Pancreas (tissue), 10 donors: Measurements from ENCODE around the gene POR. TPM values are rescaled to one million over a fixed set of nuclear protein-coding genes. Genes with fewer than 3 reads are reported as not detected.

ENCODE experiments used
- ATAC-seq, 4 donors: fragments of 200-7000 bp; cut with Tn5 transposase; one replicate each; pipeline versions ENCODE4 v1.8.0 to v1.9.1; 2020; ENCODE audit warnings: mild to moderate bottlenecking in 4 of 4, moderate library complexity in 4 of 4
- DNase-seq, 6 donors: peaks; one replicate each; pipeline ENCODE4 v3.0.0-alpha.2; 2020
- FAIRE-seq: peaks from 2 replicates; lab custom pipeline; 2012; peaks lifted over from hg19 to GRCh38; lab: Jason Lieb, UNC
- H3K27ac ChIP-seq, 4 donors: fragments of 200-600 bp; sonication (generic); 1 replicate in 3 of 4; 2 replicates in 1 of 4; pipeline versions ENCODE4 v1.5.0 to v1.8.0; 2020
- H3K27me3 ChIP-seq, 4 donors: fragments of 200-600 bp; one replicate each; pipeline ENCODE4 v1.8.0; 2021
- H3K36me3 ChIP-seq, 3 donors: fragments of 200-600 bp; sonication (generic) in 1 of 3; one replicate each; pipeline versions ENCODE4 v1.5.0 to v1.8.0; 2020 to 2021
- H3K4me1 ChIP-seq, 3 donors: fragments of 200-600 bp; one replicate each; pipeline ENCODE4 v1.8.0; 2021
- H3K4me3 ChIP-seq, 4 donors: fragments of 200-600 bp; sonication (generic) in 2 of 4; one replicate each; pipeline versions ENCODE4 v1.5.0 to v1.8.0; 2020 to 2021
- H3K9me3 ChIP-seq, 4 donors: fragments of 200-600 bp; one replicate each; pipeline ENCODE4 v1.8.0; 2021
- CTCF ChIP-seq, 4 donors: fragments of 200-600 bp; sonication (generic) in 3 of 4; IDR thresholded peaks; one replicate each; pipeline versions ENCODE4 v1.5.0 to v1.8.0; 2021; ENCODE audit warnings: antibody characterized with exemption in 4 of 4
- WGBS, 2 donors: extraction: QIAGEN DNeasy Blood & Tissue Kit; methylation state at CpG; one replicate each; pipeline ENCODE4 v1.1.7; 2013; 5-methylcytosine and 5-hydroxymethylcytosine counted together
- intact Hi-C, 3 donors: fragments of 100-400 bp; cut with DNase I; formaldehyde crosslinking; loops; one replicate each; pipeline versions ENCODE4 v1.11.1 to v1.14.2; 2022
- polyA plus RNA-seq, 2 donors: library from polyadenylated mRNA; stranded (reverse); fragments of 200-250 nt; gene quantifications; one replicate each; pipeline ENCODE4 v1.2.3, GENCODE V29; 2013
- total RNA-seq, 6 donors: library from RNA; stranded (reverse); fragmentation: NEBNext Ultra II Directional in 4 of 6; extraction: Animal tissue kit (Norgen Biotek cat#: 25700) in 4 of 6; gene quantifications; one replicate each; pipeline versions ENCODE4 v1.2.1 to v1.2.4, GENCODE V29; 2021 to 2023
- donor health status: healthy with polysubstance abuse.
- donor health status: DM: no; HTN: no; CAD: no; lungs with moderate emphysema.
- donor health status: DM: no; HTN: no; CAD: no.
- donor health status: control.
- donor health status: control.
- donor health status: Bipolar disorder and iron deficiency.
- donor health status: DM: yes; HTN: yes; CAD: no.
- donor health status: DM: no; HTN: no; CAD: no.
- donor health status: DM: no; HTN: no; CAD: no.
- donor health status: DM: yes; HTN: yes; CAD: no.

Gene POR
- total and polyA plus RNA-seq, 8 donors: 29.7 to 99.0 (median 43.6) TPM

GRCh38 chr7:75957021-75957736 is 42.2 kb downstream of the POR start:
- DNase-seq (peak in 4 of 6 donors; percentile 68 to 74 (median 70)), ATAC-seq (peak; percentile 80 to 89 (median 85)), FAIRE-seq (no peak)
- H3K9me3 ChIP-seq: no peaks in the 10 kb centered on the region
- H3K27ac ChIP-seq: peak overlapping the region; percentile 51 to 78 (median 70)
- intact Hi-C loops: no loop called here
- H3K4me1 ChIP-seq: peaks cover 0 to 4% (median 0%) of the 10 kb centered on the region in 3 donors
- no peak overlapping the region for H3K4me3 ChIP-seq
- H3K27me3 ChIP-seq: no peaks in the 10 kb centered on the region
- 70 to 74% methylated on average over 16 of the region's 16 CpGs for WGBS, 2 donors
- TF ChIP-seq CTCF (IDR thresholded peaks at IDR 0.05): no peak
- H3K36me3 ChIP-seq: peaks cover 0 to 24% (median 0%) of the 10 kb centered on the region in 3 donors

DNA sequence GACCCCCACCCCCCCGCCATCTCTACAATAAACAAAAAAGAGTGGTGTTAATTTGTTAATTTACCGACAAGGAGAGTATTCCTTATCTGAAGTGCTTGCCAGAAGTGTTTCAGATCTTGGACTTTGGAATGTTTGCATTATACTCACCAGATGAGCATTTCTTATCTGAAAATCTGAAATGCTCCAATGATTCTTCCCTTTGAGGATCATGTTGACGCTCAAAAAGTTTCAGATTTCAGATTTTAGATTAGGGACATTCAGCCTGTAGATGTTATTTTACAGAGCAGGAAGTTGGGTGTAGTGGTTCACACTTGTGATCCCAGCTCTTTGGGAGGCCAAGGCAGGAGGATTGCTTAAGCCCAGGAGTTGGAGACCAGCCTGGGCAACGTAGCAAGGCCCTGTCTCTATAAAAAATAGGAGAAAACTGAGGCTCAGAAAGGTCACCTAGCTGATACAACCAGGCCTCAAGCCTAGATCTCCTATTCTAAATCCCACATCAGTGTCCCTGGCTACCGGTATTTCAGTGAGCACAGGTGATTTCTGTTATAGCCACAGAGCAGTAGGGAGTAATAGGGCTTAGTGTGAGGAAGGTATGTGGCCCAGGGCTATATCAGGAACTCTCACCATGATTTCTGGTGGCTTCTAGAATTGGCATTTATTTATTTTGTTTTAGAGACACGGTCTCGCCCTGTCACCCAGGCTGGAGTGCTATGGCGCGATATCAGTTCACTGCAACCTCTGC is 44.0 kb downstream of the POR start:
- Histone ChIP-seq H3K4me3 (no peak overlapping the region), H3K27ac (peak overlapping the region in 2 of 4 donors; percentile 69 to 78), H3K36me3 (peaks cover 0 to 24% (median 0%) of the 10 kb centered on the region in 3 donors), H3K27me3 (no peaks in the 10 kb centered on the region), H3K9me3 (no peaks in the 10 kb centered on the region), H3K4me1 (peaks cover 0 to 4% (median 0%) of the 10 kb centered on the region in 3 donors)
- FAIRE-seq: no peak
- no peak for DNase-seq
- ATAC-seq: no peak
- WGBS, 2 donors: 79 to 82% methylated on average over 9 of the region's 9 CpGs
- intact Hi-C loops: no loop called here
- no peak for TF ChIP-seq CTCF (IDR thresholded peaks at IDR 0.05)

- H3K4me3 ChIP-seq: no peak overlapping the region
- no peaks in the 10 kb centered on the region for H3K9me3 ChIP-seq
- no peak for FAIRE-seq
- 98 to 100% methylated on average over 6 of the region's 6 CpGs for WGBS, 2 donors
- H3K27me3 ChIP-seq: no peaks in the 10 kb centered on the region
- peaks cover 0 to 10% (median 0%) of the 10 kb centered on the region in 3 donors for H3K36me3 ChIP-seq
- DNase-seq: no peak
- ATAC-seq: no peak
- intact Hi-C loops: no loop called here
- peaks cover 0 to 4% (median 0%) of the 10 kb centered on the region in 3 donors for H3K4me1 ChIP-seq
- no peak for TF ChIP-seq CTCF (IDR thresholded peaks at IDR 0.05)
- H3K27ac ChIP-seq: no peak overlapping the region
Measured at GRCh38 chr7:75960372-75960771, 45.4 kb downstream of the POR start.

DNA sequence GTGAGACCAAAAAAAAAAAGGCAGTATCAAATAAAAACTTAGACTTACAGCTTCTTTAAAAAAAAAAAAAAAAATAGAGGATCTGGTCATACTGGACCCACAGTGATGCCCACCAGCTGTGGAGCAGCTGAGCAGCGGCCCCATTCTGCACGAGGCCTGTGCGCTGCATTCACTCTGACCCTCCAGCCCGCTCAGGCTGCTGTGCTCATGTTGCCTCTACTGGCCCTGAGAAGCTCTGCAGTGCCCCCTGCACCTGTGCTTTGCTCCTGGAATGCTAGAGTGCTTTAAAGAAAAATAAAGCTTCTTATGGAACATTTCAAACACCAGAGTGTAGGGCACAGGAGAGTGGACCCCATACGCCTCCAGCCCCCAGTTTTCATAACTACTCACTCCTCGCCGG is 46.3 kb downstream of the POR start:
- intact Hi-C loops: no loop called here
- Histone ChIP-seq H3K9me3 (no peaks in the 10 kb centered on the region), H3K36me3 (peaks cover 0 to 5% (median 0%) of the 10 kb centered on the region in 3 donors), H3K27me3 (no peaks in the 10 kb centered on the region), H3K4me3 (no peak overlapping the region), H3K4me1 (peaks cover 0 to 2% (median 0%) of the 10 kb centered on the region in 3 donors), H3K27ac (no peak overlapping the region)
- TF ChIP-seq CTCF (IDR thresholded peaks at IDR 0.05): no peak
- DNase-seq (no peak), ATAC-seq (no peak), FAIRE-seq (no peak)
- 95 to 99% methylated on average over 7 of the region's 7 CpGs for WGBS, 2 donors
